Upper lobe of left lung (tissue), 6 donors: Measurements from ENCODE around the gene WFDC1. TPM values are rescaled to one million over a fixed set of nuclear protein-coding genes. Genes with fewer than 3 reads are reported as not detected.
"Not testable (repeated sequence)": the region's sequence is repeated elsewhere in the genome, so short reads cannot be mapped to it uniquely, and the experiment has no call there.

ENCODE experiments used
- ATAC-seq, 2 donors: fragments of 200-7000 bp; cut with Tn5 transposase; one replicate each; pipeline ENCODE4 v1.9.1; 2022; ENCODE audit warnings: mild to moderate bottlenecking in 2 of 2, moderate library complexity in 2 of 2; ENCODE audit not compliant: low FRiP score in 2 of 2
- DNase-seq, 2 donors: peaks; one replicate each; pipeline ENCODE4 v3.0.0-alpha.2; 2019 to 2020
- H3K27ac ChIP-seq, 4 donors: fragments of 200-600 bp; sonication (generic); one replicate each; pipeline ENCODE4 v1.5.1; 2016 to 2019
- H3K27me3 ChIP-seq, 4 donors: fragments of 200-600 bp; sonication (generic); one replicate each; pipeline ENCODE4 v1.5.1; 2017 to 2019
- H3K36me3 ChIP-seq, 4 donors: fragments of 200-600 bp; sonication (generic); one replicate each; pipeline ENCODE4 v1.5.1; 2016 to 2019
- H3K4me1 ChIP-seq, 4 donors: fragments of 200-600 bp; sonication (generic); one replicate each; pipeline ENCODE4 v1.5.1; 2018 to 2019
- H3K4me3 ChIP-seq, 4 donors: fragments of 200-600 bp; sonication (generic); one replicate each; pipeline ENCODE4 v1.5.1; 2017 to 2019; ENCODE audit warnings: mild to moderate bottlenecking in 2 of 4, moderate library complexity in 1 of 4
- H3K9me3 ChIP-seq, 4 donors: fragments of 200-600 bp; sonication (generic); one replicate each; pipeline ENCODE4 v1.5.1; 2018 to 2019
- EP300 ChIP-seq, 4 donors: sonication (generic); formaldehyde crosslinking; IDR thresholded peaks; one replicate each; pipeline ENCODE4 v1.5.1; 2017; ENCODE audit warnings: antibody characterized with exemption in 4 of 4, control low read depth in 2 of 4
- POLR2A ChIP-seq, 4 donors: fragments of 450-650 bp; IDR thresholded peaks; one replicate each; pipeline ENCODE4 v1.5.1; 2016 to 2017; ENCODE audit warnings: antibody characterized with exemption in 4 of 4, mild to moderate bottlenecking in 2 of 4
- POLR2AphosphoS5 ChIP-seq, 2 donors: sonication (generic); formaldehyde crosslinking; IDR thresholded peaks; one replicate each; pipeline ENCODE4 v1.5.1; 2017; ENCODE audit warnings: antibody characterized with exemption in 2 of 2
- WGBS, 2 donors: methylation state at CpG; one replicate each; pipeline ENCODE4 v1.1.5; 2017 to 2018; 5-methylcytosine and 5-hydroxymethylcytosine counted together
- total RNA-seq, 6 donors: library from RNA; depleted of rRNA in 4 of 6; stranded (reverse); fragments of >200 nt in 4 of 6; gene quantifications; one replicate each; pipeline versions ENCODE4 v1.1.0 to v1.2.1, GENCODE V29; 2016 to 2021
- TF ChIP-seq, protein P1 (sequence below), 6 experiments: fragments of 450-650 bp in 4 of 6; fragments of 200-600 bp in 2 of 6; sonication (generic) in 2 of 6; IDR thresholded peaks; one replicate each; pipeline ENCODE4 v1.5.1; 2016 to 2019; ENCODE audit warnings: antibody characterized with exemption in 6 of 6
- donor health status: DM: no; HTN: no; CAD: no; lungs with moderate emphysema.
- donor health status: DM: no; HTN: yes; CAD: no; lungs with severe emphysema.

Gene WFDC1
- total RNA-seq, 6 donors from 2014 or later: 3.5 to 63.0 (median 10.2) TPM

DNA sequence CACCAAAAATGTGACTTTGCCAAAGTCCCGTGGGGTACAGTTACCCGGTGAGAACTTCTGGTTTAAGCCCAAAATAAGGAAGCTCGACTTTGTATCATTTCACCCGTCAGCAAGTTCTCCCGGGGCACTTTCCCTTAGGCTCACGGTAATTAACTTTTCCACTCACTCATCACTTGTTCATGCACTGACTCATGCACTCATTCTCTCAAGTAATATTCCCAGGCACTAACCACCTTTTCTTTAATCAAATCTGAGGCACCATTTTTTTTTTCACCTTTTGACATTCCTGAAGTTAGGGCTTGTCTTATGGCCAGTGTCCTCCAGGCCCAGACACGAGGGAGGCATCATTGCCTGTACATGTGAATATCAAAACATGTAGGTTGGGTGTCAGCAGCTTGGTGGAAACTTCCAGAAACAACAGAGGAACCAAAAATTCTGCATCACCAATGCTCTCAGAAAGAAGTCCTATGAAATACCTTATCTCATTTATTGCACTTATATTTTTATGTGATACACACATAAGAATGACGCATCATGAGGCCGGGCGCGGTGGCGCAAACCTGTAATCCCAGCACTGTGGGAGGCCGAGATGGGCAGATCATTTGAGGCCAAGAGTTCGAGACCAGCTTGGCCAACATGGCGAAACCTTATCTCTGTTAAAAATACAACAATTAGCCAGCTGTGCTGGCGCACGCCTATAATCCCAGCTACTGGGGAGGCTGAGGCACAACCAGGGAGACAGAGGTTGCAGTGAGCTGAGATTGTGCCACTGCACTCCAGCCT, 37.5 kb downstream of the WFDC1 start:
- H3K27me3 ChIP-seq: no peaks in the 10 kb centered on the region
- peaks cover 0 to 8% (median 0%) of the 10 kb centered on the region in 4 donors for H3K9me3 ChIP-seq
- 92% methylated on average over 17 of the region's 17 CpGs for WGBS, 2 donors
- no peak overlapping the region for H3K27ac ChIP-seq
- no peak for TF ChIP-seq EP300 (IDR thresholded peaks at IDR 0.05)
- TF ChIP-seq, protein P1, sequence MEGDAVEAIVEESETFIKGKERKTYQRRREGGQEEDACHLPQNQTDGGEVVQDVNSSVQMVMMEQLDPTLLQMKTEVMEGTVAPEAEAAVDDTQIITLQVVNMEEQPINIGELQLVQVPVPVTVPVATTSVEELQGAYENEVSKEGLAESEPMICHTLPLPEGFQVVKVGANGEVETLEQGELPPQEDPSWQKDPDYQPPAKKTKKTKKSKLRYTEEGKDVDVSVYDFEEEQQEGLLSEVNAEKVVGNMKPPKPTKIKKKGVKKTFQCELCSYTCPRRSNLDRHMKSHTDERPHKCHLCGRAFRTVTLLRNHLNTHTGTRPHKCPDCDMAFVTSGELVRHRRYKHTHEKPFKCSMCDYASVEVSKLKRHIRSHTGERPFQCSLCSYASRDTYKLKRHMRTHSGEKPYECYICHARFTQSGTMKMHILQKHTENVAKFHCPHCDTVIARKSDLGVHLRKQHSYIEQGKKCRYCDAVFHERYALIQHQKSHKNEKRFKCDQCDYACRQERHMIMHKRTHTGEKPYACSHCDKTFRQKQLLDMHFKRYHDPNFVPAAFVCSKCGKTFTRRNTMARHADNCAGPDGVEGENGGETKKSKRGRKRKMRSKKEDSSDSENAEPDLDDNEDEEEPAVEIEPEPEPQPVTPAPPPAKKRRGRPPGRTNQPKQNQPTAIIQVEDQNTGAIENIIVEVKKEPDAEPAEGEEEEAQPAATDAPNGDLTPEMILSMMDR (IDR thresholded peaks at IDR 0.05): no peak
- no peak for TF ChIP-seq POLR2AphosphoS5 (IDR thresholded peaks at IDR 0.05)
- no peak for TF ChIP-seq POLR2A (IDR thresholded peaks at IDR 0.05)
- peaks cover 0 to 9% (median 4%) of the 10 kb centered on the region in 4 donors for H3K4me1 ChIP-seq
- H3K4me3 ChIP-seq: no peak overlapping the region
- ATAC-seq (no peak), DNase-seq (peak in 1 of 2 donors; percentile 62)
- peaks cover 0 to 15% (median 6%) of the 10 kb centered on the region in 4 donors for H3K36me3 ChIP-seq

DNA sequence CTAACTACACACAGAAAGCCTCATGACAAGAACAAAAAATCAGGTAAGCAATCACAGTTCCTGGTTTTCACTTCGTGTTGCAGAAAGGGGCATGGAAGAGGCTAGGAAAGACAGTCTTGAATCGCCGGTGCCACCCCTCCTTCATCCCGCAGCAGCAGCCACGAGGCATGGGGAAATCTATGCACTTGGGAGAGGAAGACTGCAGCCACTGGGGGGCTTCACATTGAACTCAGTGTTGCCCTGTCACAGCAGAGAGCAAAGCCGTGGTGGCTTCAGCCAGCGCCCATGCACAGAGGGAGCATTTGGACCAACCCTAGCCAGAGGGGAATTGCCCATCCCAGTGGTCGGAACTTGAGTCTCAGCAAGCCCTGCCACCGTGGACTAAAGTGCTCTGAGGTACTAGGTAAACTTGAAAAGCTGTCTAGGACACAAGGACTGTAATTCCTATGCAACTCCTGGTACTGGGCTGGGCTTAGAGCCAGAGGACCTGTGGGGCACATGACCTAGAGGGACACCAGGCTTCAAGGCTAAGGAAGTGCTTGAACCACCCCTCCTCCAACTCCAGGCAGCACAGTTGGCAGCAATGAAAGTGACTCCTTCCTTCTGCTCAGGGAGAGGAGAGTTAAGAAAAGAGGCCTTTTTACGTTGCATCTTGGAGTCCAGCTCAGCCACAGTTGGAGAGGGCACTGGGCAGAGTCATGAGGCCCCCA, 38.5 kb downstream of the WFDC1 start:
- no peaks in the 10 kb centered on the region for H3K27me3 ChIP-seq
- H3K4me1 ChIP-seq: peaks cover 0 to 9% (median 4%) of the 10 kb centered on the region in 4 donors
- TF ChIP-seq POLR2A (IDR thresholded peaks at IDR 0.05) (no peak), EP300 (IDR thresholded peaks at IDR 0.05) (peak in 1 of 4 donors; percentile 29), POLR2AphosphoS5 (IDR thresholded peaks at IDR 0.05) (peak in 1 of 2 donors; percentile 52)
- TF ChIP-seq, protein P1 (IDR thresholded peaks at IDR 0.05): no peak
- DNase-seq (peak in 1 of 2 donors; percentile 94), ATAC-seq (peak; percentile 54 to 88)
- H3K36me3 ChIP-seq: peaks cover 0 to 11% (median under 1%) of the 10 kb centered on the region in 4 donors
- H3K27ac ChIP-seq: peak overlapping the region; percentile 28 to 55 (median 41)
- H3K4me3 ChIP-seq: no peak overlapping the region
- WGBS, 2 donors: 56 to 68% methylated on average over 8 to 10 of the region's 10 CpGs
- H3K9me3 ChIP-seq: peaks cover 0 to 8% (median 0%) of the 10 kb centered on the region in 4 donors

DNA sequence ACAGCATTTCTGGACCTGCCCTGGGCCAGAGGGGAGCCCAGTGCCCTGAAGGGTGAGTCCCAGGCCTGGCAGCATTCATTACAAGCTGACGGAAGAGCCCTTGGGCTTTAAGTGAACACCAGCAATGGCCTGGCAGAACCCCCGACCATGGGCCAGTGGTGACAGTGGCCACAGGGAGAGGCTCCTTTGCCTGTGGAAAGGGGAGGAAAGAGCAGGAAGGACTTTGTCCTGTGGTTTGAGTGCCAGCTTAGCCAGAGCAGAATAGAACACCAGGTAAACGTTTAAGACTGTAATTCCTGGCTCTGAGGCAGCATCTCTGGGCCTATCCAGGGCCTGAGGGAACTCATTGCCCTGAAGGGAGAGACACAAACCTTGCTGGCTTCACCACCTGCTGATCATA, 39.4 kb downstream of the WFDC1 start:
- no peaks in the 10 kb centered on the region for H3K27me3 ChIP-seq
- no peak for DNase-seq

DNA sequence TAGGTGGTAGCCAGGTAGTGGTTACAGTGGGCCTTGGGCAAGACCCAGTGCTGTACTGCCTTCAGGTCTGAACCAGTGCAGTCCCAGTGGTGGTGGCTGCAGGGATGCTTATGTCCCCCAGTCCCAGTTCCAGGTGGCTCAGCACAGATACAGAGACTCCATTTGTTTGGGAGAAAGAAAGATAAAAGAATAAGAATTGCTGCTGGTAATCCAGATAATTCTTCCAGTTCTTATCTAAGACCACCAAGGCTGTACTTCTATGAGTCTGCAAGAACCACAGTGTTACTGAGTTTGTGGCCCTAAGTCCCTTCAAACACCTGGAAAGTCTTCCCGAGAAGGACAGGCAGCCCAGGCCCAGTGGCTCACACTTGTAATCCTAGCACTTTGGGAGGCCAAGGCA, 39.8 kb downstream of the WFDC1 start:
- no peak for ATAC-seq
- H3K27ac ChIP-seq: no peak overlapping the region
- H3K9me3 ChIP-seq: peaks cover 0 to 8% (median 0%) of the 10 kb centered on the region in 4 donors
- WGBS, 2 donors: 86 to 88% methylated on average over 1 of the region's 1 CpG
- no peak for DNase-seq
- TF ChIP-seq POLR2A (IDR thresholded peaks at IDR 0.05) (no peak), POLR2AphosphoS5 (IDR thresholded peaks at IDR 0.05) (no peak), EP300 (IDR thresholded peaks at IDR 0.05) (no peak)
- TF ChIP-seq, protein P1 (IDR thresholded peaks at IDR 0.05): no peak
- no peak overlapping the region for H3K4me3 ChIP-seq
- peaks cover 0 to 2% (median 0%) of the 10 kb centered on the region in 4 donors for H3K36me3 ChIP-seq
- peaks cover 0 to 9% (median 4%) of the 10 kb centered on the region in 4 donors for H3K4me1 ChIP-seq
- H3K27me3 ChIP-seq: no peaks in the 10 kb centered on the region

More for the DNA sequence above, 39.4 kb downstream of the WFDC1 start:
- Histone ChIP-seq H3K27ac (peak overlapping the region in 3 of 4 donors; percentile 28 to 55 (median 52)), H3K4me3 (no peak overlapping the region), H3K36me3 (peaks cover 0 to 6% (median 0%) of the 10 kb centered on the region in 4 donors), H3K9me3 (peaks cover 0 to 8% (median 0%) of the 10 kb centered on the region in 4 donors), H3K4me1 (peaks cover 0 to 9% (median 4%) of the 10 kb centered on the region in 4 donors)
- no peak for TF ChIP-seq POLR2AphosphoS5 (IDR thresholded peaks at IDR 0.05)
- no peak for TF ChIP-seq POLR2A (IDR thresholded peaks at IDR 0.05)
- TF ChIP-seq, protein P1 (IDR thresholded peaks at IDR 0.05): no peak
- no peak for TF ChIP-seq EP300 (IDR thresholded peaks at IDR 0.05)
- 63 to 85% methylated on average over 3 of the region's 3 CpGs for WGBS, 2 donors
- no peak for ATAC-seq

DNA sequence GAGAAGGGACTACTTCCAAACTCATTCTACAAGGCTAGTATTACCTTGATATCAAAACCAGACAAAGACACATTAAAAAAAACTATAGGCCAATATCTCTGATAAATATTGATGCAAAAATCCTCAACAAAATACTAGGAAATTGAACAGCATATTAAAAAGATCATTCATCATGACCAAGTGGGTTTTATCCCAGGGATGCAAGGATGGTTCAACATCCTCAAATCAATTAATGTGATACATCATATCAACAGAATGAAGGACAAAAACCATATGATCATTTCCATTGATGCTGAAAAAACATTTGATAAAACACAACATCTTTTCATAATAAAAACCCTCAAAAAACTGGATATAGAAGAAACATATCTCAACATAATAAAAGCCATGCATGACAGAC, 42.6 kb downstream of the WFDC1 start:
- not testable (repeated sequence) for H3K9me3 ChIP-seq, DNase-seq, H3K4me3 ChIP-seq, H3K36me3 ChIP-seq, H3K27me3 ChIP-seq, ATAC-seq, H3K27ac ChIP-seq
- H3K4me1 ChIP-seq: peaks cover 0 to 13% (median 6%) of the 10 kb centered on the region in 4 donors
